Mesodermal cell (in vitro differentiated cells): ENCODE data around the gene CASP3.
"Not testable (repeated sequence)": the region's sequence is repeated elsewhere in the genome, so short reads cannot be mapped to it uniquely, and the experiment has no call there.

Experiments used
- H3K27ac ChIP-seq: 2 replicates; pipeline ENCODE4 v1.7.0; 2013; ENCODE audit warnings: mild to moderate bottlenecking, low read depth, low read length, moderate library complexity; ENCODE audit not compliant: severe bottlenecking
- H3K36me3 ChIP-seq: 2 replicates; pipeline ENCODE4 v1.7.1; 2013; ENCODE audit warnings: mild to moderate bottlenecking, low read length, moderate library complexity; ENCODE audit not compliant: control insufficient read depth, insufficient read depth
- H3K4me1 ChIP-seq: one replicate; pipeline ENCODE4 v1.7.1; 2013; ENCODE audit warnings: mild to moderate bottlenecking, low read length; ENCODE audit not compliant: insufficient read depth, control insufficient read depth, poor library complexity, severe bottlenecking
- H3K4me3 ChIP-seq: 2 replicates; pipeline ENCODE4 v1.7.0; 2013; ENCODE audit warnings: low read length, control low read depth, mild to moderate bottlenecking; ENCODE audit not compliant: insufficient read depth, poor library complexity, severe bottlenecking; ENCODE audit errors: extremely low read depth
- H3K9me3 ChIP-seq: 2 replicates; pipeline ENCODE4 v1.7.1; 2013; ENCODE audit warnings: mild to moderate bottlenecking, low read length, moderate library complexity; ENCODE audit not compliant: control insufficient read depth
- WGBS, 2 experiments: methylation state at CpG; one replicate each; pipeline ENCODE4 v1.1.5; 2013; ENCODE audit warnings: missing lambda C conversion rate in 2 of 2; ENCODE audit not compliant: insufficient coverage in 2 of 2; 5-methylcytosine and 5-hydroxymethylcytosine counted together

The CASP3 gene

DNA sequence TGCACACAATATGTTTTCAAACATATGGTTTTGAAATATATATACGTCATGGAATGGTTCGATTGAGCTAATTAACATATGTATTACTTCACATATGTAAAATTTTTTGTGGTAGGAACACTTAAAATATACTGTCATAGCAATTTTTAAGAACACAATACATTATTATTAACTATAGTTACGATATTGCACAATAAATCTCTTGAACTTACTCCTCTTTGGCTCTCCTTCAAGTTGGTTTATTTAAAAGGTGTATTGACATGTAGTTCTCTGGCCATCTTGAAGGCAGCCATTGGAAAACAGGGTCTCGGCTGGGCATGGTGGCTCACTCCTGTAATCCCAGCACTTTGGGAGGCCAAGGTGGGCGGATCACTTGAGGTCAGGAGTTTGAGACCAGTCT is 53.8 kb downstream of the CASP3 start:
- WGBS, 2 experiments: 88 to 100% methylated on average over 1 of the region's 5 CpGs
- no peak overlapping the region for H3K4me3 ChIP-seq
- H3K27ac ChIP-seq: no peak overlapping the region
- H3K9me3 ChIP-seq: no peaks in the 10 kb centered on the region
- H3K36me3 ChIP-seq: no peaks in the 10 kb centered on the region
- peaks cover 11% of the 10 kb centered on the region for H3K4me1 ChIP-seq

DNA sequence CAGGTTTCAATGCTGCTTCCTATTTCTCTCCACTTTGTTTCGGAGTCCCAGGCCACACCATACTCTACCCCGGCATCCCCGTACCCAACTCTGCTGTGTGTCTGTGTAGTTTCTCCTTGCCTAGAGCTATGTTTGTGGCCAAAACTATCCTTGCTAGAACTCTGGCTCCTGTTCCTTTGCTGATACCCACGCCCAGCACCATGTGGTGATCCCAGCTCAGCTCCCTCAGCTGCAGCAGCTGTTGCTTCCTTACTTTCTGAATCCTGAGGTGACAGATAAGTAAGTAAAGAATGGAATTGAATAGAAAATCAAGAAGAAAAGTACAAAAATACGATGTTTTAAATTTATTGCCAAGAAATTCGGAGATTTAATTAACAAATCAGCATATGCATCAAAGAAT is 55.8 kb downstream of the CASP3 start:
- no peak overlapping the region for H3K27ac ChIP-seq
- WGBS, 2 experiments: 83 to 91% methylated on average over 6 of the region's 6 CpGs
- H3K36me3 ChIP-seq: no peaks in the 10 kb centered on the region
- no peaks in the 10 kb centered on the region for H3K9me3 ChIP-seq
- H3K4me3 ChIP-seq: no peak overlapping the region
- no peaks in the 10 kb centered on the region for H3K4me1 ChIP-seq

DNA sequence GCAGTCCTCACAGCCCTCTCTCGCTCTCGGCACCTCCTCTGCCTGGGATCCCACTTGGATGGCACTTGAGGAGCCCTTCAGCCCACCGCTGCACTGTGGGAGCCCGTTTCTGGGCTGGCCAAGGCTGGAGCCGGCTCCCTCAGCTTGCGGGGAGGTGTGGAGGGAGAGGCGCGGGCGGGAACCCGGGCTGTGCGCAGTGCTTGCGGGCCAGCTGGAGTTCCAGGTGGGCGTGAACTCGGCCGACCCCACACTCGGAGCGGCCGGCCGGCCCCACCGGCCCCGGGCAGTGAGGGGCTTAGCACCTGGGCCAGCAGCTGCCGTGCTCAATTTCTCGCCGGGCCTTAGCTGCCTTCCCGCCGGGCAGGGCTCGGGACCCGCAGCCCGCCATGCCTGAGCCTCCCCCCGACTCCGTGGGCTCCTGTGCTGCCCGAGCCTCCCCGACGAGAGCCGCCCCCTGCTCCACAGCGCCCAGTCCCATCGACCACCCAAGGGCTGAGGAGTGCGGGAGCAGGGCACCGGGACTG is 57.4 kb downstream of the CASP3 start:
- not testable (repeated sequence) for H3K27ac ChIP-seq, H3K4me3 ChIP-seq, H3K9me3 ChIP-seq, H3K4me1 ChIP-seq, H3K36me3 ChIP-seq
- whole genome bisulfite sequencing, 2 experiments: 97 to 98% methylated on average over 18 to 33 of the region's 39 CpGs

DNA sequence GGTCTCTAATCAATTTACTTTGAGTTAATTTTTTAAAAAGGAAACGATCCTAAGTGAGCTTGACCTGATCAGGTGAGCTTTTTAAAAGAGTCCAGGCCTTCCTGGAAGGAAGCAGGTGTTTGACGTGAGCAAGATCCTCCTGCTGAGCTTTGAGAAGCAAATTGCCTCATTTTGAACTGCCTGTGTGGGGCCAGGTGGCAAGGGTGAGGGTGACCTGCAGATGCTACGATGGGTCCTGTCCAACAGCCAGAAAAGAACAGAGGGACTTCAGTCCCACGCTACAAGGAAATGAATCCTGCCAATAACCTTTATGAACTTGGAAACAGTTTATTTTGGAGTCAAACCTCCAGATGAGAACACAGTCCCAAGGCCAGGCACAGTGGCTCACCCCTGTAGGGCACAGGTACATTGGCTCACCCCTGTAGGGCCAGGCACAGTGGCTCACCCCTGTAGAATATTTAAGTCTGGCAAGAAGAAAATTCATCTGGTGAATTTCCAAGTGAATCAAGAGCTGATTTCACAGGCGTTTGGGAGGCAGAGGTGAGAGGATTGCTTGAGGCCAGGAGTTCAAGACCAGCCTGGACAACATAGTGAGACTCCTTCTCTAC is 58.1 kb downstream of the CASP3 start:
- Histone ChIP-seq H3K27ac (no peak overlapping the region), H3K9me3 (no peaks in the 10 kb centered on the region), H3K4me1 (no peaks in the 10 kb centered on the region), H3K36me3 (no peaks in the 10 kb centered on the region), H3K4me3 (no peak overlapping the region)
- WGBS, 2 experiments: 80 to 90% methylated on average over 4 to 5 of the region's 5 CpGs

DNA sequence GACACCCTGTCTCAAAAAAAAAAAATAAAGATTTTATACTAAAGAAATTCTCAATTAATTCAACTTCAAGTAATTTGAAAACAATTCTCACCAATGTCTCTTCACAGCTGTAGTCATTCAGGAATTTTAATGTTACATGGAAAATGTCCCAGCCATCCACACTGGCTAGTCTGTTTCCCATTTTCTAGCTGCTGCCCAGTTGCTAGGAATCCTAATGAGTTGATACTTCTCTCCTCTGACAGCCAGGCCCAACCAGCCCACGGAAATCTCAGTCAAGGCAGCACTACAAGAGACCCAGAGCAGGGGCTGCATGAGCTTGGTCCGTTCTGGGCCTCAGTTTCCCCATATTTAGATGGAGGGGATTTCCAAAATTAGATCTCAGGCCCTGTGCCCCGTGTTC is 59.1 kb downstream of the CASP3 start:
- Histone ChIP-seq H3K9me3 (no peaks in the 10 kb centered on the region), H3K36me3 (no peaks in the 10 kb centered on the region), H3K27ac (no peak overlapping the region), H3K4me3 (no peak overlapping the region), H3K4me1 (no peaks in the 10 kb centered on the region)
- WGBS, 2 experiments: 87 to 100% methylated on average over 2 to 3 of the region's 3 CpGs

DNA sequence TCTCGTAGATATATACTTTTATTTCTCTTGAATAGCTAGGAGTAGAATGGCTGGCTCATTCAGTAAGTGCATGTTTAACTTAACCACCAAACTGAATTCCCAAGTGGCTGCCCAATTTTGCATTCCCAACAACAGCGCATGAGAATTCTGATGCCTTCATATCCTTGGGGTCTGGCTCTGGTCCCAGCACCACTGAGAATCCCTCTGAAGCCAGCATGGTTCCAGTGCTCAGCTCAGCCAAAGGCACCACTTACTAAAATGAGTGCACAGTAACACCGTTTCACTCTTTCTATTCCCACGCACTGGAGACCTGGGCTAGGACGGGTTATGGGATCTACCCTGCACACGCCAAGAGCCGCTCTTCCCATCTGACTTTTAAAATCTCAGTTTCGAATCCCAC is 60.4 kb downstream of the CASP3 start:
- Histone ChIP-seq H3K27ac (no peak overlapping the region), H3K4me3 (no peak overlapping the region), H3K4me1 (no peaks in the 10 kb centered on the region), H3K36me3 (no peaks in the 10 kb centered on the region), H3K9me3 (no peaks in the 10 kb centered on the region)
- 78 to 79% methylated on average over 6 to 7 of the region's 8 CpGs for WGBS, 2 experiments

DNA sequence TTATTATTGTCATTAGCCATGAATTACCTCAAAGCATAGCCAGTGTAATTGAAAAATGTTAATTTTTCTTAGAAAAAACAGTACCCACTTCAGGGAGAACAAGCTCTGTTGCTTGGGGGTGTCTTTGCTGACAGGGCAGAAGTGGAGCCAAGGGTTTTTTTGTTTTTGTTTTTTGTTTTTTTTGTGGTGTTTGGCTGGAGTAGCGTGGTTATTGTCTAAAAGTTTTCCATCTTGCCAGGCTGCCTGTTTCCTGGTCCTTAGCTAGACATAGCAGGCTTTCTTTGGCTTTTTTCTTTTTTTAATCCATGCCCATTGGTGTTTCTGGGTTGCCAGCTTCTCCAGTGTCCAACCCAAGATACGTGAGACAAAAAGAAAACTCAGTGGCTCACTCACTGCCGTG is 61.5 kb downstream of the CASP3 start:
- H3K4me1 ChIP-seq: no peaks in the 10 kb centered on the region
- H3K4me3 ChIP-seq: no peak overlapping the region
- no peak overlapping the region for H3K27ac ChIP-seq
- H3K36me3 ChIP-seq: no peaks in the 10 kb centered on the region
- WGBS, 2 experiments: 90 to 93% methylated on average over 2 to 3 of the region's 3 CpGs
- H3K9me3 ChIP-seq: no peaks in the 10 kb centered on the region

DNA sequence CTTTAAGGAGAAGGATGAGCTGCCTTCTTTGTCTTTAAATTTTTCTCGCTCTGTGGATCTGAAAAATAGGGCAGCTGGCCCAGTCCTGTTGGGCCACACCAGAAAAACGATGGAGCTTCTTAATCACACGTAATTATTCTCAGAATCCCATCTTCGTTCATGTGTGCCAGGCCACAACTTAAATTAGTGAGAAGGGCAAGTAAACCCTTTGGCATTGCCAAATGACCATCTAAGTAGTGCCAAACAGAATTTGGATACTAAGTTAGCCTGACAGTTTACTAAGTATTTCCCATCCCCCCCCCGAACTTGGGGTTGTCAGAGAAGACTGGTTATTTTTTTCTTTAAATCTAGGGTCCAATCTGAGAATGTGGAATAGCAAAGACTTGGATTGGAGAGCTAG is 62.0 kb downstream of the CASP3 start:
- 91 to 95% methylated on average over 2 to 4 of the region's 5 CpGs for WGBS, 2 experiments
- Histone ChIP-seq H3K4me3 (no peak overlapping the region), H3K4me1 (no peaks in the 10 kb centered on the region), H3K9me3 (no peaks in the 10 kb centered on the region), H3K36me3 (no peaks in the 10 kb centered on the region), H3K27ac (no peak overlapping the region)

DNA sequence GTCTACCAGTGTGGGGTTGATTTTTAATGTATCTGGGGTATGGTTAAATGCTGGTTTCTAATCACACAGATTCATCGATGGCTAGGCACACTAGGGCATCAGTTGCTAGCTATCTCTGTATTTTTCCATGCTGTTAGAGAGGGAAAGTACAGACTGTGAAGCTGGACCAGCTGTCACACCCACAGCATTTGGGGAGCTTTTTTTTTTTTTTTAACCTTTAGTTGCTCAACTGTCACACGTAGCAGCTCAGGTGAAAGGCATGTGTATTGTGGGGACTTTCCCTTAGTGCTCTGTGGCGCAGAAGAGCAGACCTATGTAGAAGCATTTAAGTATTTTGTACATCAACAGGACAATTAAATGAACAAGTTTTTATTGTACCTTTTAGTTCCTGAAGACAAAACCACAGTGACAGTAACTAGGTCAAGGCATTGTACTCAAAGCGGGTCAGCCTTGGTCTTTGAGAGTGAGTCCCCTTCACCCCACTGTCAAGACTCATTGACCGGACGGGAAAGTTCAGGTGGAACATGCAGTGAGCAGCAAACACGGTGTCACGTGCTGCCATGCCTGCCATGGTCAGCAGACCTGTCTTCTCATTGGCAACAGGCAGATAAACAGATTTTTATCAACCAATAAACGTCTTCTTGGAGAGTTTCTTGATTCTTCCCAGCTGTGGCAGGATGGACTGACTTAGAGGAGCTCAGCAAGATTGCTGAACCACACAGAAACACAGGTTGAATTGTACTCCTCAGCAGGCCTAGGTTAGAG is 65.3 kb downstream of the CASP3 start:
- no peaks in the 10 kb centered on the region for H3K4me1 ChIP-seq
- H3K4me3 ChIP-seq: no peak overlapping the region
- 81 to 100% methylated on average over 6 of the region's 9 CpGs for WGBS, 2 experiments
- H3K27ac ChIP-seq: no peak overlapping the region
- peaks cover 4% of the 10 kb centered on the region for H3K9me3 ChIP-seq
- H3K36me3 ChIP-seq: no peaks in the 10 kb centered on the region
